Thyroid gland (tissue), 4 donors: ENCODE results near the gene CCDC70. TPM values are rescaled to one million over a fixed set of nuclear protein-coding genes. Genes with fewer than 3 reads are reported as not detected.

Experiments
- DNase-seq, 2 donors: peaks; one replicate each; pipeline ENCODE4 v3.0.0-alpha.2; 2019
- H3K27ac ChIP-seq, 3 donors: fragments of 200-600 bp; sonication (generic); 1 replicate in 2 of 3; 2 replicates in 1 of 3; pipeline ENCODE4 v1.5.1; 2016 to 2019; ENCODE audit warnings: mild to moderate bottlenecking in 1 of 3, moderate library complexity in 1 of 3
- H3K27me3 ChIP-seq: fragments of 200-600 bp; sonication (generic); one replicate; pipeline ENCODE4 v1.5.1; 2019
- H3K36me3 ChIP-seq, 2 donors: fragments of 200-600 bp; sonication (generic); one replicate each; pipeline ENCODE4 v1.5.1; 2016 to 2019
- H3K4me1 ChIP-seq, 2 donors: fragments of 200-600 bp; sonication (generic); one replicate each; pipeline ENCODE4 v1.5.1; 2017 to 2019
- H3K4me3 ChIP-seq, 3 donors: fragments of 200-600 bp; sonication (generic); replicated peaks in 1 of 3; 1 replicate in 2 of 3; 2 replicates in 1 of 3; pipeline ENCODE4 v1.5.1; 2016; ENCODE audit warnings: mild to moderate bottlenecking in 1 of 3
- H3K9me3 ChIP-seq: fragments of 200-600 bp; sonication (generic); one replicate; pipeline ENCODE4 v1.5.1; 2017
- CTCF ChIP-seq, 6 experiments: fragments of 200-600 bp in 3 of 6; fragments of 450-650 bp in 3 of 6; sonication (generic) in 3 of 6; IDR thresholded peaks; one replicate each; pipeline ENCODE4 v1.5.1; 2016 to 2019; ENCODE audit warnings: antibody characterized with exemption in 6 of 6, mild to moderate bottlenecking in 2 of 6, inconsistent platforms in 1 of 6, moderate library complexity in 1 of 6
- POLR2A ChIP-seq, 2 donors: fragments of 450-650 bp; IDR thresholded peaks; one replicate each; pipeline ENCODE4 v1.6.1; 2017; ENCODE audit warnings: antibody characterized with exemption in 2 of 2, mild to moderate bottlenecking in 2 of 2, moderate library complexity in 1 of 2
- WGBS, 2 donors: methylation state at CpG; one replicate each; pipeline ENCODE4 v1.1.5; 2017; 5-methylcytosine and 5-hydroxymethylcytosine counted together
- intact Hi-C: fragments of 100-400 bp; cut with DNase I; formaldehyde crosslinking; loops from one replicate; pipeline ENCODE4 v1.15.1; 2023
- total RNA-seq, 4 donors: library from RNA; depleted of rRNA; stranded (reverse); fragments of >200 nt; gene quantifications; one replicate each; pipeline ENCODE4 v1.2.3, GENCODE V29; 2016

Gene CCDC70
- total RNA-seq, 4 donors from 2014 or later, result 0.40 TPM; not detected in 3

GRCh38 chr13:51845574-51846318 is 16.0 kb upstream of the CCDC70 start:
- no peaks in the 10 kb centered on the region for H3K27me3 ChIP-seq
- intact Hi-C loops, result loop anchor here (10.0 kb wide), 1 partner anchor 159 kb away; no protein-coding TSS in a partner anchor
- TF ChIP-seq CTCF (IDR thresholded peaks at IDR 0.05), result no peak
- TF ChIP-seq POLR2A (IDR thresholded peaks at IDR 0.05), result no peak
- no peaks in the 10 kb centered on the region for H3K36me3 ChIP-seq
- H3K27ac ChIP-seq, result no peak overlapping the region
- H3K4me3 ChIP-seq, result no peak overlapping the region
- WGBS, 2 donors, result 49 to 70% methylated on average over 5 of the region's 5 CpGs
- H3K9me3 ChIP-seq, result no peaks in the 10 kb centered on the region
- no peak for DNase-seq
- H3K4me1 ChIP-seq, result peaks cover 0 to 4% of the 10 kb centered on the region in 2 donors

- no peaks in the 10 kb centered on the region for H3K9me3 ChIP-seq
- DNase-seq, result no peak
- H3K4me3 ChIP-seq, result no peak overlapping the region
- H3K4me1 ChIP-seq, result peaks cover 0 to 4% of the 10 kb centered on the region in 2 donors
- intact Hi-C loops, result loop anchor here (10.0 kb wide), 1 partner anchor 158 kb away; no protein-coding TSS in a partner anchor
- H3K27ac ChIP-seq, result no peak overlapping the region
- TF ChIP-seq CTCF (IDR thresholded peaks at IDR 0.05) (no peak), POLR2A (IDR thresholded peaks at IDR 0.05) (no peak)
- no peaks in the 10 kb centered on the region for H3K36me3 ChIP-seq
- no peaks in the 10 kb centered on the region for H3K27me3 ChIP-seq
- WGBS, 2 donors, result 83 to 87% methylated on average over 1 of the region's 1 CpG
Measured at GRCh38 chr13:51846756-51847155, 15.0 kb upstream of the CCDC70 start.

GRCh38 chr13:51848674-51849073 is 13.1 kb upstream of the CCDC70 start:
- Histone ChIP-seq H3K27ac (no peak overlapping the region), H3K9me3 (no peaks in the 10 kb centered on the region), H3K36me3 (no peaks in the 10 kb centered on the region), H3K27me3 (no peaks in the 10 kb centered on the region), H3K4me3 (no peak overlapping the region), H3K4me1 (peaks cover 0 to 4% of the 10 kb centered on the region in 2 donors)
- WGBS, 2 donors, result 65 to 68% methylated on average over 4 of the region's 4 CpGs
- intact Hi-C loops, result loop anchor here (10.0 kb wide), 1 partner anchor 156 kb away; no protein-coding TSS in a partner anchor
- no peak for DNase-seq
- TF ChIP-seq POLR2A (IDR thresholded peaks at IDR 0.05) (no peak), CTCF (IDR thresholded peaks at IDR 0.05) (no peak)

- WGBS, 2 donors, result 55 to 64% methylated on average over 21 of the region's 21 CpGs
- no peaks in the 10 kb centered on the region for H3K36me3 ChIP-seq
- H3K4me1 ChIP-seq, result peaks cover 0 to 4% of the 10 kb centered on the region in 2 donors
- peak; percentile 12 to 18 for DNase-seq
- TF ChIP-seq POLR2A (IDR thresholded peaks at IDR 0.05), result no peak
- TF ChIP-seq CTCF (IDR thresholded peaks at IDR 0.05), result peak in 4 of 6 experiments; percentile 19 to 56 (median 30)
- H3K9me3 ChIP-seq, result no peaks in the 10 kb centered on the region
- no peaks in the 10 kb centered on the region for H3K27me3 ChIP-seq
- intact Hi-C loops, result loop anchor here (10.0 kb wide), 1 partner anchor 155 kb away; no protein-coding TSS in a partner anchor
- no peak overlapping the region for H3K27ac ChIP-seq
- H3K4me3 ChIP-seq, result no peak overlapping the region
Measured at GRCh38 chr13:51849145-51850101, 12.3 kb upstream of the CCDC70 start.
